HepG2 (cell line): ENCODE data around the gene TP73. TPM values are rescaled to one million over a fixed set of nuclear protein-coding genes. Genes with fewer than 3 reads are reported as not detected.

ENCODE experiments used
- IRX3 ChIP-seq: sonication (generic); formaldehyde crosslinking; IDR thresholded peaks from 2 replicates; pipeline ENCODE4 v1.8.1; 2023; ENCODE audit warnings: mild to moderate bottlenecking, low read depth, missing genetic modification reagents, borderline replicate concordance
- MAFK ChIP-seq, 2 experiments: IDR thresholded peaks in 1 of 2; conservative IDR thresholded peaks in 1 of 2; 2 replicates each; pipeline ENCODE4 v1.6.1; 2011; ENCODE audit warnings: improper control_type of control experiment in 2 of 2, low read length in 2 of 2
- POLR2G ChIP-seq: fragments of 200-400 bp; formaldehyde crosslinking; IDR thresholded peaks from 2 replicates; pipeline ENCODE4 v1.6.1; 2018; ENCODE audit warnings: mild to moderate bottlenecking, low read depth, low read length, moderate library complexity
- REPIN1 ChIP-seq: sonication (generic); formaldehyde crosslinking; IDR thresholded peaks from 2 replicates; pipeline ENCODE4 v1.8.0; 2022; ENCODE audit warnings: missing genetic modification reagents, low read depth, mild to moderate bottlenecking, borderline replicate concordance
- SMYD3 ChIP-seq: sonication (generic); formaldehyde crosslinking; IDR thresholded peaks from 2 replicates; pipeline ENCODE4 v1.8.1; 2023; ENCODE audit warnings: mild to moderate bottlenecking, missing genetic modification reagents
- STAT5B ChIP-seq: sonication (generic); formaldehyde crosslinking; IDR thresholded peaks from 2 replicates; pipeline ENCODE4 v1.4.0; 2020; ENCODE audit warnings: missing genetic modification reagents
- TEAD2 ChIP-seq: sonication (generic); formaldehyde crosslinking; IDR thresholded peaks from 2 replicates; pipeline ENCODE4 v1.9.0; 2021; ENCODE audit warnings: missing genetic modification reagents
- ZNF235 ChIP-seq: sonication (generic); formaldehyde crosslinking; IDR thresholded peaks from 2 replicates; pipeline ENCODE4 v1.8.1; 2023; ENCODE audit warnings: mild to moderate bottlenecking, missing genetic modification reagents, borderline replicate concordance
- ZNF282 ChIP-seq: fragments of 450-650 bp; IDR thresholded peaks from 2 replicates; pipeline ENCODE4 v1.6.1; 2018; ENCODE audit not compliant: partially characterized antibody
- ZNF563 ChIP-seq: sonication (generic); formaldehyde crosslinking; IDR thresholded peaks from 2 replicates; pipeline ENCODE4 v1.8.0; 2022; ENCODE audit warnings: mild to moderate bottlenecking, moderate library complexity, missing genetic modification reagents
- ZNF790 ChIP-seq: sonication (generic); formaldehyde crosslinking; IDR thresholded peaks from 2 replicates; pipeline ENCODE4 v1.8.0; 2022; ENCODE audit warnings: missing genetic modification reagents, mild to moderate bottlenecking, borderline replicate concordance
- polyA plus RNA-seq, 8 experiments: library from polyadenylated mRNA; depleted of rRNA in 3 of 8; stranded (reverse) in 7 of 8; unstranded in 1 of 8; fragments of >200 nt; fragmentation: Illumina TruSeq in 4 of 8; extraction: Trizol in 4 of 8; gene quantifications; 2 replicates each; pipeline versions ENCODE4 v1.2.1 to v1.2.3, GENCODE V29; 2011 to 2016; ENCODE audit warnings: low read depth in 4 of 8, missing spikeins in 1 of 8, mixed read lengths in 1 of 8; ENCODE audit not compliant: insufficient read depth in 1 of 8
- total RNA-seq, 5 experiments: library from RNA; depleted of rRNA; stranded (reverse); fragments of >200 nt; fragmentation: Illumina TruSeq; extraction: Trizol; gene quantifications; 2 replicates each; pipeline ENCODE4 v1.2.3, GENCODE V29; 2016; ENCODE audit warnings: low read depth in 1 of 5
- TF ChIP-seq, protein P1 (sequence below): sonication (generic); formaldehyde crosslinking; IDR thresholded peaks from 2 replicates; pipeline ENCODE4 v1.8.0; 2022; ENCODE audit warnings: mild to moderate bottlenecking, missing genetic modification reagents; ENCODE audit not compliant: insufficient replicate concordance
- TF ChIP-seq, protein P2 (sequence below): IDR thresholded peaks from 2 replicates; pipeline ENCODE4 v1.6.1; 2012; ENCODE audit warnings: inconsistent platforms
- TF ChIP-seq, protein P3 (sequence below): sonication (generic); formaldehyde crosslinking; IDR thresholded peaks from 2 replicates; pipeline ENCODE4 v1.5.1; 2020; ENCODE audit warnings: mild to moderate bottlenecking, missing genetic modification reagents, moderate library complexity
- TF ChIP-seq, protein P4 (sequence below): sonication (generic); formaldehyde crosslinking; IDR thresholded peaks from 2 replicates; pipeline ENCODE4 v1.4.0; 2020; ENCODE audit warnings: mild to moderate bottlenecking, missing genetic modification reagents

TP73 gene
- total and polyA plus RNA-seq, 2 of the 13 experiments (the other 11 are each of a cell fraction or from before 2014, with no cell fraction given) = 0.49 to 1.1 TPM

DNA sequence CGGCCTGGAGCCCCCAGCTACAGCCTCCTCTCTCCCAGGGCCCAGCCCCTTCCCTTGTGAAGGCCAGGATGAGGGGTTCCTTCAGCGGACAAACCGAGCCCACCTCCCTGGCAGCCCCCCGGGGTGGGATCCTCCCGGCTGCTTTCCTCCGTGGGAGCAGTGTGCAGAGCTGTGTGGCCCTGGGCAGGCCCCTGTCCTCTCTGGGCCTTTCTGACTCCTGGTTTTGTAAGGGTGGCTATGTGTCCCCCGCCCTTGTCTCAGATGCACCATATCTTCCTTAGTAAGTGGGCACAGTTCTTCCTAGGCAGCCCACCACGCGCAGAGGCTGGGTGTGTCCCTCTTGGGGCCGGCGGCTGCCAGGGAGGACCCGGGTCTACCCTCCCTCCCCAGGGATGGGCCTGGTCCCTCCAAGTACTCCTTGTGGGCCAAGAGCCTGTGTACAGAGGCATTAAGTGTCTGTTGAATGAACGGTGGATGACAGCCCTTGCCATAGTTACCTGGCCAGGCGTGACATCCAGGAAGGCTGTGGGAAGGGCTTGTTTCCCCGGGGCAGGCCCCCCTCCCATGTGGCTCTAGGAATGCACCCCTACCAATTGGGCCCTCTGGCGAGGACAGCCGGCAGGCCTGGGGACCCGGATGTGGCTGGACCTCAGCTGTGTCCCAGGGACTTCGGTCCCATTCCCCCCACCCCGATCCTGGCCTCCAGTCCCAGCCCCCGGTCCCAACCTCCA, 124.1 kb downstream of the TP73 start (continued):
- TF ChIP-seq STAT5B (no peak), ZNF563 (CRISPR knock-in tag) (peak; percentile 62; the same call in 1 of the 2 replicates), ZNF790 (CRISPR knock-in tag) (peak; percentile 19; the same call in 1 of the 2 replicates), TEAD2 (CRISPR knock-in tag) (no peak), POLR2G (peak; percentile 16; the same call in 1 of the 2 replicates), ZNF282 (no peak), IRX3 (CRISPR knock-in tag) (0 out of 2 replicates have a peak, but pooled peaks have one; percentile 72), MAFK (conservative IDR thresholded peaks at IDR 0.05 in 1 of 2, IDR thresholded peaks at IDR 0.05 in 1 of 2; ENCODE audit: low read length in 2 of 2) (no peak), ZNF235 (CRISPR knock-in tag) (no peak), SMYD3 (CRISPR knock-in tag) (0 out of 2 replicates have a peak, but pooled peaks have one; percentile 27), REPIN1 (CRISPR knock-in tag) (peak; percentile 4; the same call in 1 of the 2 replicates)
- TF ChIP-seq, protein P1, sequence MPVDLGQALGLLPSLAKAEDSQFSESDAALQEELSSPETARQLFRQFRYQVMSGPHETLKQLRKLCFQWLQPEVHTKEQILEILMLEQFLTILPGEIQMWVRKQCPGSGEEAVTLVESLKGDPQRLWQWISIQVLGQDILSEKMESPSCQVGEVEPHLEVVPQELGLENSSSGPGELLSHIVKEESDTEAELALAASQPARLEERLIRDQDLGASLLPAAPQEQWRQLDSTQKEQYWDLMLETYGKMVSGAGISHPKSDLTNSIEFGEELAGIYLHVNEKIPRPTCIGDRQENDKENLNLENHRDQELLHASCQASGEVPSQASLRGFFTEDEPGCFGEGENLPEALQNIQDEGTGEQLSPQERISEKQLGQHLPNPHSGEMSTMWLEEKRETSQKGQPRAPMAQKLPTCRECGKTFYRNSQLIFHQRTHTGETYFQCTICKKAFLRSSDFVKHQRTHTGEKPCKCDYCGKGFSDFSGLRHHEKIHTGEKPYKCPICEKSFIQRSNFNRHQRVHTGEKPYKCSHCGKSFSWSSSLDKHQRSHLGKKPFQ (CRISPR knock-in tag) = peak; percentile 13
- TF ChIP-seq, protein P2, sequence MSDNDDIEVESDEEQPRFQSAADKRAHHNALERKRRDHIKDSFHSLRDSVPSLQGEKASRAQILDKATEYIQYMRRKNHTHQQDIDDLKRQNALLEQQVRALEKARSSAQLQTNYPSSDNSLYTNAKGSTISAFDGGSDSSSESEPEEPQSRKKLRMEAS = no peak
- TF ChIP-seq, protein P3, sequence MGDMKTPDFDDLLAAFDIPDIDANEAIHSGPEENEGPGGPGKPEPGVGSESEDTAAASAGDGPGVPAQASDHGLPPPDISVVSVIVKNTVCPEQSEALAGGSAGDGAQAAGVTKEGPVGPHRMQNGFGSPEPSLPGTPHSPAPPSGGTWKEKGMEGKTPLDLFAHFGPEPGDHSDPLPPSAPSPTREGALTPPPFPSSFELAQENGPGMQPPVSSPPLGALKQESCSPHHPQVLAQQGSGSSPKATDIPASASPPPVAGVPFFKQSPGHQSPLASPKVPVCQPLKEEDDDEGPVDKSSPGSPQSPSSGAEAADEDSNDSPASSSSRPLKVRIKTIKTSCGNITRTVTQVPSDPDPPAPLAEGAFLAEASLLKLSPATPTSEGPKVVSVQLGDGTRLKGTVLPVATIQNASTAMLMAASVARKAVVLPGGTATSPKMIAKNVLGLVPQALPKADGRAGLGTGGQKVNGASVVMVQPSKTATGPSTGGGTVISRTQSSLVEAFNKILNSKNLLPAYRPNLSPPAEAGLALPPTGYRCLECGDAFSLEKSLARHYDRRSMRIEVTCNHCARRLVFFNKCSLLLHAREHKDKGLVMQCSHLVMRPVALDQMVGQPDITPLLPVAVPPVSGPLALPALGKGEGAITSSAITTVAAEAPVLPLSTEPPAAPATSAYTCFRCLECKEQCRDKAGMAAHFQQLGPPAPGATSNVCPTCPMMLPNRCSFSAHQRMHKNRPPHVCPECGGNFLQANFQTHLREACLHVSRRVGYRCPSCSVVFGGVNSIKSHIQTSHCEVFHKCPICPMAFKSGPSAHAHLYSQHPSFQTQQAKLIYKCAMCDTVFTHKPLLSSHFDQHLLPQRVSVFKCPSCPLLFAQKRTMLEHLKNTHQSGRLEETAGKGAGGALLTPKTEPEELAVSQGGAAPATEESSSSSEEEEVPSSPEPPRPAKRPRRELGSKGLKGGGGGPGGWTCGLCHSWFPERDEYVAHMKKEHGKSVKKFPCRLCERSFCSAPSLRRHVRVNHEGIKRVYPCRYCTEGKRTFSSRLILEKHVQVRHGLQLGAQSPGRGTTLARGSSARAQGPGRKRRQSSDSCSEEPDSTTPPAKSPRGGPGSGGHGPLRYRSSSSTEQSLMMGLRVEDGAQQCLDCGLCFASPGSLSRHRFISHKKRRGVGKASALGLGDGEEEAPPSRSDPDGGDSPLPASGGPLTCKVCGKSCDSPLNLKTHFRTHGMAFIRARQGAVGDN = peak; percentile 72
- TF ChIP-seq, protein P4, sequence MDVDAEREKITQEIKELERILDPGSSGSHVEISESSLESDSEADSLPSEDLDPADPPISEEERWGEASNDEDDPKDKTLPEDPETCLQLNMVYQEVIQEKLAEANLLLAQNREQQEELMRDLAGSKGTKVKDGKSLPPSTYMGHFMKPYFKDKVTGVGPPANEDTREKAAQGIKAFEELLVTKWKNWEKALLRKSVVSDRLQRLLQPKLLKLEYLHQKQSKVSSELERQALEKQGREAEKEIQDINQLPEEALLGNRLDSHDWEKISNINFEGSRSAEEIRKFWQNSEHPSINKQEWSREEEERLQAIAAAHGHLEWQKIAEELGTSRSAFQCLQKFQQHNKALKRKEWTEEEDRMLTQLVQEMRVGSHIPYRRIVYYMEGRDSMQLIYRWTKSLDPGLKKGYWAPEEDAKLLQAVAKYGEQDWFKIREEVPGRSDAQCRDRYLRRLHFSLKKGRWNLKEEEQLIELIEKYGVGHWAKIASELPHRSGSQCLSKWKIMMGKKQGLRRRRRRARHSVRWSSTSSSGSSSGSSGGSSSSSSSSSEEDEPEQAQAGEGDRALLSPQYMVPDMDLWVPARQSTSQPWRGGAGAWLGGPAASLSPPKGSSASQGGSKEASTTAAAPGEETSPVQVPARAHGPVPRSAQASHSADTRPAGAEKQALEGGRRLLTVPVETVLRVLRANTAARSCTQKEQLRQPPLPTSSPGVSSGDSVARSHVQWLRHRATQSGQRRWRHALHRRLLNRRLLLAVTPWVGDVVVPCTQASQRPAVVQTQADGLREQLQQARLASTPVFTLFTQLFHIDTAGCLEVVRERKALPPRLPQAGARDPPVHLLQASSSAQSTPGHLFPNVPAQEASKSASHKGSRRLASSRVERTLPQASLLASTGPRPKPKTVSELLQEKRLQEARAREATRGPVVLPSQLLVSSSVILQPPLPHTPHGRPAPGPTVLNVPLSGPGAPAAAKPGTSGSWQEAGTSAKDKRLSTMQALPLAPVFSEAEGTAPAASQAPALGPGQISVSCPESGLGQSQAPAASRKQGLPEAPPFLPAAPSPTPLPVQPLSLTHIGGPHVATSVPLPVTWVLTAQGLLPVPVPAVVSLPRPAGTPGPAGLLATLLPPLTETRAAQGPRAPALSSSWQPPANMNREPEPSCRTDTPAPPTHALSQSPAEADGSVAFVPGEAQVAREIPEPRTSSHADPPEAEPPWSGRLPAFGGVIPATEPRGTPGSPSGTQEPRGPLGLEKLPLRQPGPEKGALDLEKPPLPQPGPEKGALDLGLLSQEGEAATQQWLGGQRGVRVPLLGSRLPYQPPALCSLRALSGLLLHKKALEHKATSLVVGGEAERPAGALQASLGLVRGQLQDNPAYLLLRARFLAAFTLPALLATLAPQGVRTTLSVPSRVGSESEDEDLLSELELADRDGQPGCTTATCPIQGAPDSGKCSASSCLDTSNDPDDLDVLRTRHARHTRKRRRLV = 0 out of 2 replicates have a peak, but pooled peaks have one; percentile 7
